GM18519 (cell line): ENCODE measurements around the gene PDHA2.
"Not testable (repeated sequence)": the region's sequence is repeated elsewhere in the genome, so short reads cannot be mapped to it uniquely, and the experiment has no call there.

Experiments used
- ATAC-seq: cut with Tn5 transposase; IDR thresholded peaks from one replicate; pipeline ENCODE4 v1.9.1; 2021; ENCODE audit warnings: mild to moderate bottlenecking, moderate library complexity; ENCODE audit not compliant: unreplicated experiment, low FRiP score

PDHA2 gene

GRCh38 chr4:95839891-95840290 is at the start of gene PDHA2:
Gene PDHA2 (plus strand): TSS chr4:95840093. CDS start chr4:95840151, 58 bp downstream.
- ATAC-seq = no peak

DNA sequence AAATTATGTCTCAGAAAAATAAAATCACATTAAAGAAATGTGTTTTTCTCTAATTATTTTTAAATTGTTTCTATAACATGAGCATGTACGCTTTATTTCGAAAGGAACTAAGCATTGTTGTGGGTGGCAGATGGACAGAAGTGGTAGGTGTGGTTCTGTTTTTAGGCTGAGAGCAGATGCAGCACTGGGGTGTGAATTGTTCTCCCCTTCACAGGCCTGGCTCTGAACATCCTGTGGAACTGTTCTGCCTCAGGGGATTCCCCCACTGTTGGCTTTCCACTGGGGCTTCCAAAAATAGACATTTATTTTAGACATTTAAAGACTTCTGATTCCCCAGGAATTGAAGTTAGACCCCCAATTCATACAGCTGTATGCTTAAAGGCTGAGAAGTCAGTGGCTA is 41.9 kb upstream of the PDHA2 start:
- ATAC-seq = no peak

- no peak for ATAC-seq
Measured at GRCh38 chr4:95798727-95799126, 41.2 kb upstream of the PDHA2 start.

- ATAC-seq = no peak
Measured at GRCh38 chr4:95821867-95822266, 18.0 kb upstream of the PDHA2 start.

GRCh38 chr4:95825546-95825945 is 14.3 kb upstream of the PDHA2 start:
- ATAC-seq = no peak

- no peak for ATAC-seq
Measured at GRCh38 chr4:95830651-95831050, 9.2 kb upstream of the PDHA2 start.

GRCh38 chr4:95831166-95831565 is 8.7 kb upstream of the PDHA2 start:
- no peak for ATAC-seq

DNA sequence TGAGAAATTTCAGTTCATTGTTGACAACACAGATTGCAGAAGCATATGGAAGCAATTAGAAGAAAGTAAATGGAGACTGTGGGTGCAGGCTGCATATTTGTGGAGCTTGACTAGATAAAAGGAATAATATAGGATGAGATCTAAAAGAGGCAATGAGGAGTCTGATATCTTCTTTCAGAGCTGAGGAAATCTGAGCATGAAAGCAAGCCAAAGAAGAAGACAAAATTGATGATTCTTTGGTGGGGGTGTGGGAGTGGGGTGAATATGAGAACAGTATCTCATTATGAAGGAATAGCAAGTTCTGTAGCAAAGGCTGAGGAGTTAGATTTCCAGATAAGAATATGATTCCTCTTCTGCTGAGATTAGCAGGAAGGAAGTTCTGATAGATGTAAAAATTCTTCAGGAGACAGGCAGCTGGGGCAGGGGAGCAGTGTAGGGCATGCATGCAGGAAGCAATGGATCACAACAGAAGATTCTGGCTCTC is 6.1 kb upstream of the PDHA2 start:
- ATAC-seq = no peak

- ATAC-seq = no peak
Measured at GRCh38 chr4:95835672-95836071, 4.2 kb upstream of the PDHA2 start.

DNA sequence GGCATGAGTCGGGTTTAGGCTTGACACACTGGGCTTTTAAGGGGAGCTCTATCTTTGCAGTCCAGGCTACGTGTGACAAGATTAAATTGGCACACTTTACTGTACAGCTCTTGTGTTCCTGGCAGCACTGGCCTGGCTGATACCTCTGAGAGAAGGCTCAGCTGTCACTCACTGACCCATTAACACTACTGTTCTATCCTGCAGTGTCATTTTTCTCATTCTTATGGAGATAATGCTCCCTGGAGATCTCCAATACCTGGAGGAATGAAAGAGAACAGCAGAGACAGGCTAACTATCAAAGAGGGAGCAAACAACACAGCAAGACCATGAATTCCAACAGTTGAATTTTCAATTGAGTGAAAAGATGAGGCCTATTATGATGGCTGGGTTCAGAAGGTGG is 1.7 kb upstream of the PDHA2 start:
- no peak for ATAC-seq

DNA sequence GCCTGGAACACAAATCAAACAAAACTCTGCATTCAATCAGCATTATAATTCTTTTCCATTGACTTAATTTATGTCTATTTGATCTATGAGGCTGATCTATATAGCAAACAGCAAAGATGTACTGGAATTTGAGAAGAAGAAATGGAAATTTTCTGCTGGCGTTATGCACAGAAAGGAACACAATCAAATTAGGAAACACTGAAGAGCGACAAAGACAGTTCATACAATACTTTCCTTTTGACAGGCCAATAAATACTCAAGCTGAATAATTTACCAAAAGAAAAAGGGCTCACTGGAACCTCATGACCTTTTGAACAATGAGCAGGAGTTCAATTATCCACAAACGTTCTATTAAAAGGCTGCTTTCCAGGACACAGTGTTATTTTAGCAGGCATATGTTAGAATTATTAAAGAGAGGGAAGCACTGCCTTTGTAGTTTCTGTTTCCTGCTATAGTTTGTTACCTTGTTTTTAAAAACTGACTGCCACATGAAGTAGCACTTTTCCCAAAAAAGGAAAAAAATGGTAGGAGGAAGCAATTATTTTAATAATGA is 8.1 kb downstream of the PDHA2 start:
- no peak for ATAC-seq

- ATAC-seq = no peak
Measured at GRCh38 chr4:95850161-95850560, 10.3 kb downstream of the PDHA2 start.

DNA sequence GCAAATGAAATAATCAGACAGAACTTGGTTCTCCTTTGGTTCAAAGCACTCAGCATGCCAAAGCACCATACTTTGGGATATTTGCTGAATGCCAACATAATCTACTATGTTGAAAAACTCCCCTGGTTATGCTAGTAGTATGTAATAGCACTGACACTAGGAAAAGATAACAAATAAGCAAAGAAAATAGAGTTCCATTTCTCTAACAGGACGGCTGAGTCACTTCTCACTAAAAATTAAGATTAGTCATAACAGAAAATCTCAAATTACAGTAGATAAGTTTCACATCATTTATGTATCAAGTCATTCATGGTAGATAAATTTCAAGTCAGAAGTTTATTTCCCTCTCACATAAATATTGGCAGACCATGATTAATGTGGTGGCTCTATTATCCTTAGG is 17.9 kb downstream of the PDHA2 start:
- no peak for ATAC-seq

DNA sequence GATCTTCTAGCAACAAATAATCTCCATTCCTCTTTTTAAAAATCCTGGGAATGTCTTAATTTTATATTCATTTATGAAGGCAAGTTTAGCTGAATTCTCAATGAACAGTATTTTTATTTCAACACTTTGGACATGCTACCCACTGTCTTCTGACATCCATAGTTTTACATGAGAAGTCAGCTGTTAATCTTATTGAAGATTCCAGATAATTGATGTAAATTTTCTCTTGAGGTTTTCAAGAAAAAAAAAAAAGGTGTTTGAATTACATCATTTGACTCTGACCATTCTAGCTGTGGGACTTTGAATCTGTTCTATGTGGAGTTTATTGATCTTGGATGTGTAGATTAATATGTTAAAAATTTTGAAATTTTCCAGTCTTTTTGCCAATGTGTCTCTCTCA is 28.0 kb downstream of the PDHA2 start:
- no peak for ATAC-seq

DNA sequence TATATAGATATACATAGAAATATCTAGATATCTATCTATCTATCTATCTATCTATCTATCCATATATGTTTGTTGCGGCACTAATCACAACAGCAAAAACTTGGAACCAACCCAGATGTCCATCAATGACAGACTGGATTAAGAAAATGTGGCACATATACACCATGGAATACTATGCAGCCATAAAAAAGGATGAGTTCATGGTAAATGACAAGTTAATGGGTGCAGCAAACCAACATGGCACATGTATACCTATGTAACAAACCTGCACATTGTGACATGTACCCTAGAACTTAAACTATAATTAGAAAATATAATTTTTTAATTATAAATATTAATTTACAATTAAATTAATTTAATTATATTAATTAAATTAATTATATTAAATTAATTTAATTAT is 29.5 kb downstream of the PDHA2 start:
- not testable (repeated sequence) for ATAC-seq

- ATAC-seq = no peak
Measured at GRCh38 chr4:95869961-95870500, 30.1 kb downstream of the PDHA2 start.

GRCh38 chr4:95877636-95878035 is 37.7 kb downstream of the PDHA2 start:
- no peak for ATAC-seq

DNA sequence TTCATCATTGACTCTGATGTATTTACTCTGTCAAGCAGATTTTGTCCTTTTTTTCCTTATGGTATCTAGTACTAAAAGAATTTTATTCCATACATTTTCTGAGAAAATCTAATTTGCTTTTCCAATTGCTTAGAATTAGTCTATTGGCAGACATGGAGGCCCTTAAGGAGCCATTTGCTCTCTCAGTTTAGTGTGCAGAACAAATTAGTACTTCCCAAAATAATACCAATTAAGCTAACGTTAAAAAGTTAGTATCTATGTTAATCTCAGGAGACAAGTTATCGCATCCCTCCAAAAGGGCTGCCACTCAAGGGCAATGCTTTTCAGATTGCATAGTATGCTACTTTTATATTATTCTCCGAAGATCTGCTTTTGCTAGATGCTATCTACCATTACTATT is 47.7 kb downstream of the PDHA2 start:
- ATAC-seq = no peak

GRCh38 chr4:95889662-95890061 is 49.8 kb downstream of the PDHA2 start:
- no peak for ATAC-seq
